ENCODE data around the gene DENND2C. TPM values are rescaled to one million over a fixed set of nuclear protein-coding genes. Genes with fewer than 3 reads are reported as not detected.

DENND2C gene
- total RNA-seq, 2 experiments from 2014 or later: 0.47 to 0.93 TPM

GRCh38 chr1:114587203-114587991 is 82.5 kb downstream of the DENND2C start:
- Histone ChIP-seq H3K9me2 (ENCODE audit: insufficient read depth, low read length) (no peaks in the 10 kb centered on the region), H3K79me2 (ENCODE audit: insufficient read depth, low read depth, low read length) (no peaks in the 10 kb centered on the region), H3K4me2 (ENCODE audit: low read length) (no peak overlapping the region), H3K4me3 (ENCODE audit: low read depth, low read length, poor library complexity, severe bottlenecking) (no peak overlapping the region), H3K9me3 (ENCODE audit: low read length) (peaks cover 1% of the 10 kb centered on the region; the same call in 1 of the 2 replicates), H3K27ac (ENCODE audit: low read depth, low read length, poor library complexity, severe bottlenecking) (no peak overlapping the region), H2AFZ (ENCODE audit: low read length) (no peak overlapping the region), H3K36me3 (ENCODE audit: insufficient read depth, low read length) (no peaks in the 10 kb centered on the region), H3K4me1 (ENCODE audit: insufficient read depth, low read length, poor library complexity, severe bottlenecking) (peaks cover under 1% of the 10 kb centered on the region), H4K20me1 (ENCODE audit: insufficient read depth, low read length) (no peaks in the 10 kb centered on the region)
- POLR2A ChIA-PET: interaction anchor here (0.7 kb wide), 1 partner anchor 153 kb away, joined by 3 read pairs; no protein-coding TSS in a partner anchor
- no peak for DNase-seq (ENCODE audit: low spot score)
- TF ChIP-seq EZH2phosphoT487 (IDR thresholded peaks at IDR 0.05; ENCODE audit: borderline replicate concordance, low read depth, low read length) (no peak), CTCF (conservative IDR thresholded peaks at IDR 0.05; ENCODE audit: low read length) (no peak)
- intact Hi-C loops (cut with micrococcal nuclease; ENCODE audit: unreplicated experiment): no loop called here
- CTCF ChIA-PET (ENCODE audit: unreplicated experiment): no interaction called here
- no TSS peak for BruUV-seq (replicated peaks)

GRCh38 chr1:114586513-114587047 is 83.3 kb downstream of the DENND2C start:
- intact Hi-C loops (cut with micrococcal nuclease; ENCODE audit: unreplicated experiment): no loop called here
- CTCF ChIA-PET (ENCODE audit: unreplicated experiment): no interaction called here
- Histone ChIP-seq H4K20me1 (ENCODE audit: insufficient read depth, low read length) (no peaks in the 10 kb centered on the region), H3K9me3 (ENCODE audit: low read length) (peaks cover 7% of the 10 kb centered on the region; the same call in 1 of the 2 replicates), H3K4me2 (ENCODE audit: low read length) (no peak overlapping the region), H3K9me2 (ENCODE audit: insufficient read depth, low read length) (no peaks in the 10 kb centered on the region), H3K79me2 (ENCODE audit: insufficient read depth, low read depth, low read length) (no peaks in the 10 kb centered on the region), H3K36me3 (ENCODE audit: insufficient read depth, low read length) (no peaks in the 10 kb centered on the region), H2AFZ (ENCODE audit: low read length) (no peak overlapping the region), H3K4me1 (ENCODE audit: insufficient read depth, low read length, poor library complexity, severe bottlenecking) (peaks cover 8% of the 10 kb centered on the region), H3K4me3 (ENCODE audit: low read depth, low read length, poor library complexity, severe bottlenecking) (no peak overlapping the region), H3K27ac (ENCODE audit: low read depth, low read length, poor library complexity, severe bottlenecking) (no peak overlapping the region)
- no peak for TF ChIP-seq CTCF (conservative IDR thresholded peaks at IDR 0.05; ENCODE audit: low read length)
- TF ChIP-seq EZH2phosphoT487 (IDR thresholded peaks at IDR 0.05; ENCODE audit: borderline replicate concordance, low read depth, low read length): no peak
- POLR2A ChIA-PET: no interaction called here
- no TSS peak for BruUV-seq (replicated peaks)
- DNase-seq (ENCODE audit: low spot score): no peak

- H3K4me2 ChIP-seq (ENCODE audit: low read length): no peak overlapping the region
- H3K79me2 ChIP-seq (ENCODE audit: insufficient read depth, low read depth, low read length): peaks cover 11% of the 10 kb centered on the region; the same call in 1 of the 2 replicates
- H3K9me3 ChIP-seq (ENCODE audit: low read length): peaks cover 7% of the 10 kb centered on the region; the same call in 1 of the 2 replicates
- ChIA-PET POLR2A (interaction anchor here (0.7 kb wide), 1 partner anchor 16 kb away, joined by 3 read pairs; no protein-coding TSS in a partner anchor), CTCF (ENCODE audit: unreplicated experiment) (no interaction called here)
- H3K4me1 ChIP-seq (ENCODE audit: insufficient read depth, low read length, poor library complexity, severe bottlenecking): peaks cover 11% of the 10 kb centered on the region
- H2AFZ ChIP-seq (ENCODE audit: low read length): no peak overlapping the region
- no peak overlapping the region for H3K27ac ChIP-seq (ENCODE audit: low read depth, low read length, poor library complexity, severe bottlenecking)
- no peak for TF ChIP-seq CTCF (conservative IDR thresholded peaks at IDR 0.05; ENCODE audit: low read length)
- TF ChIP-seq EZH2phosphoT487 (IDR thresholded peaks at IDR 0.05; ENCODE audit: borderline replicate concordance, low read depth, low read length): no peak
- H4K20me1 ChIP-seq (ENCODE audit: insufficient read depth, low read length): no peaks in the 10 kb centered on the region
- intact Hi-C loops (cut with micrococcal nuclease; ENCODE audit: unreplicated experiment): no loop called here
- no peak for DNase-seq (ENCODE audit: low spot score)
- no peaks in the 10 kb centered on the region for H3K36me3 ChIP-seq (ENCODE audit: insufficient read depth, low read length)
- BruUV-seq (replicated peaks): no TSS peak
- no peak overlapping the region for H3K4me3 ChIP-seq (ENCODE audit: low read depth, low read length, poor library complexity, severe bottlenecking)
- H3K9me2 ChIP-seq (ENCODE audit: insufficient read depth, low read length): no peaks in the 10 kb centered on the region
Observed at GRCh38 chr1:114585231-114585630, 84.6 kb downstream of the DENND2C start.

All from OCI-LY7 (cell line).